Neural cell (in vitro differentiated cells): ENCODE data around the gene ZMYM1. TPM values are rescaled to one million over a fixed set of nuclear protein-coding genes. Genes with fewer than 3 reads are reported as not detected.

Experiments used
- H2AFZ ChIP-seq: fragments of 200-600, 300-800 bp; sonication (generic), shearing (Covaris generic); 2 replicates; pipeline ENCODE4 v1.6.0; 2014; ENCODE audit warnings: low read depth, mild to moderate bottlenecking, antibody characterized with exemption, low read length, moderate library complexity
- H3F3A ChIP-seq: fragments of 200-600 bp; shearing (Covaris generic); 2 replicates; pipeline ENCODE4 v1.6.1; 2016; ENCODE audit warnings: mild to moderate bottlenecking, moderate library complexity, mixed read lengths, antibody characterized with exemption, low read length; ENCODE audit not compliant: insufficient read depth, poor library complexity, severe bottlenecking
- H3K27ac ChIP-seq: fragments of 200-600, 300-800 bp; sonication (generic), shearing (Covaris generic); 2 replicates; pipeline ENCODE4 v1.5.1; 2014; ENCODE audit warnings: mild to moderate bottlenecking, low read length, moderate library complexity
- H3K27me3 ChIP-seq: fragments of 300-800, 200-600 bp; sonication (generic), shearing (Covaris generic); 2 replicates; pipeline ENCODE4 v1.6.0; 2014; ENCODE audit warnings: mild to moderate bottlenecking, low read depth, low read length, moderate library complexity; ENCODE audit not compliant: insufficient read depth
- H3K36me3 ChIP-seq: fragments of 300-800, 200-600 bp; sonication (generic), shearing (Covaris generic); 2 replicates; pipeline ENCODE4 v1.5.1; 2014; ENCODE audit warnings: mild to moderate bottlenecking, antibody characterized with exemption, low read length, moderate library complexity; ENCODE audit not compliant: insufficient read depth
- H3K4me2 ChIP-seq: fragments of 300-800, 200-600 bp; sonication (generic), shearing (Covaris generic); 2 replicates; pipeline ENCODE4 v1.6.0; 2014; ENCODE audit warnings: mild to moderate bottlenecking, low read length
- H3K4me3 ChIP-seq: fragments of 300-800, 200-600 bp; sonication (generic), shearing (Covaris generic); 2 replicates; pipeline ENCODE4 v1.5.1; 2014; ENCODE audit warnings: mild to moderate bottlenecking, low read length, moderate library complexity
- H3K79me2 ChIP-seq: fragments of 200-600 bp; shearing (Covaris generic); replicated peaks from 2 replicates; pipeline ENCODE4 v1.6.0; 2014; ENCODE audit warnings: mild to moderate bottlenecking, low read length, moderate library complexity; ENCODE audit not compliant: insufficient read depth
- H3K9ac ChIP-seq: fragments of 300-800, 200-600 bp; sonication (generic), shearing (Covaris generic); 2 replicates; pipeline ENCODE4 v1.6.1; 2016; ENCODE audit warnings: mild to moderate bottlenecking, low read length, mixed read lengths
- H3K9me2 ChIP-seq: fragments of 200-600 bp; shearing (Covaris generic); 2 replicates; pipeline ENCODE4 v1.6.1; 2016; ENCODE audit warnings: mild to moderate bottlenecking, low read length, mixed read lengths; ENCODE audit not compliant: insufficient read depth
- H3K9me3 ChIP-seq: fragments of 200-600, 300-800 bp; sonication (generic), shearing (Covaris generic); 2 replicates; pipeline ENCODE4 v1.6.1; 2016; ENCODE audit warnings: mild to moderate bottlenecking, mixed run types, low read length, moderate library complexity, mixed read lengths
- H4K20me1 ChIP-seq: fragments of 200-600 bp; shearing (Covaris generic); 2 replicates; pipeline ENCODE4 v1.6.1; 2016; ENCODE audit warnings: mild to moderate bottlenecking, mixed run types; ENCODE audit not compliant: insufficient read depth
- CTCF ChIP-seq: fragments of 450-650 bp; IDR thresholded peaks from 2 replicates; pipeline ENCODE4 v1.5.1; 2014; ENCODE audit warnings: antibody characterized with exemption, mild to moderate bottlenecking, moderate library complexity; ENCODE audit not compliant: poor library complexity, severe bottlenecking
- EP300 ChIP-seq: fragments of 450-650 bp; conservative IDR thresholded peaks from 2 replicates; pipeline ENCODE4 v1.6.1; 2014; ENCODE audit warnings: antibody characterized with exemption, mild to moderate bottlenecking, moderate library complexity; ENCODE audit not compliant: poor library complexity, severe bottlenecking
- EZH2 ChIP-seq: fragments of 200-600, 300-800 bp; shearing (Covaris generic), sonication (generic); IDR thresholded peaks from 2 replicates; pipeline ENCODE4 v1.6.1; 2014; ENCODE audit warnings: antibody characterized with exemption, low read length, borderline replicate concordance, mild to moderate bottlenecking; ENCODE audit not compliant: insufficient read depth, poor library complexity, severe bottlenecking
- MXI1 ChIP-seq: fragments of 450-650 bp; conservative IDR thresholded peaks from 2 replicates; pipeline ENCODE4 v1.6.1; 2014; ENCODE audit warnings: antibody characterized with exemption, mild to moderate bottlenecking; ENCODE audit not compliant: poor library complexity, severe bottlenecking
- POLR2AphosphoS5 ChIP-seq: IDR thresholded peaks from 2 replicates; pipeline ENCODE4 v1.6.1; 2012
- RAD21 ChIP-seq: fragments of 450-650 bp; conservative IDR thresholded peaks from 2 replicates; pipeline ENCODE4 v1.6.1; 2014; ENCODE audit warnings: antibody characterized with exemption, mild to moderate bottlenecking, moderate library complexity
- SMC3 ChIP-seq: fragments of 450-650 bp; conservative IDR thresholded peaks from 2 replicates; pipeline ENCODE4 v1.6.1; 2014; ENCODE audit warnings: antibody characterized with exemption, mild to moderate bottlenecking, moderate library complexity; ENCODE audit not compliant: poor library complexity
- polyA plus RNA-seq: library from polyadenylated mRNA; depleted of rRNA; stranded (reverse); fragments of >200 nt; gene quantifications from 2 replicates; pipeline ENCODE4 v1.2.3, GENCODE V29; 2014
- TF ChIP-seq, protein P1 (sequence below): IDR thresholded peaks from 2 replicates; pipeline ENCODE4 v1.6.1; 2012; ENCODE audit warnings: borderline replicate concordance

Gene ZMYM1
- polyA plus RNA-seq, 1 donor from 2014 or later, result 14.1 TPM

- no peaks in the 10 kb centered on the region for H3K27me3 ChIP-seq
- H3F3A ChIP-seq, result no peaks in the 10 kb centered on the region
- no peak for TF ChIP-seq EP300
- TF ChIP-seq, protein P1, sequence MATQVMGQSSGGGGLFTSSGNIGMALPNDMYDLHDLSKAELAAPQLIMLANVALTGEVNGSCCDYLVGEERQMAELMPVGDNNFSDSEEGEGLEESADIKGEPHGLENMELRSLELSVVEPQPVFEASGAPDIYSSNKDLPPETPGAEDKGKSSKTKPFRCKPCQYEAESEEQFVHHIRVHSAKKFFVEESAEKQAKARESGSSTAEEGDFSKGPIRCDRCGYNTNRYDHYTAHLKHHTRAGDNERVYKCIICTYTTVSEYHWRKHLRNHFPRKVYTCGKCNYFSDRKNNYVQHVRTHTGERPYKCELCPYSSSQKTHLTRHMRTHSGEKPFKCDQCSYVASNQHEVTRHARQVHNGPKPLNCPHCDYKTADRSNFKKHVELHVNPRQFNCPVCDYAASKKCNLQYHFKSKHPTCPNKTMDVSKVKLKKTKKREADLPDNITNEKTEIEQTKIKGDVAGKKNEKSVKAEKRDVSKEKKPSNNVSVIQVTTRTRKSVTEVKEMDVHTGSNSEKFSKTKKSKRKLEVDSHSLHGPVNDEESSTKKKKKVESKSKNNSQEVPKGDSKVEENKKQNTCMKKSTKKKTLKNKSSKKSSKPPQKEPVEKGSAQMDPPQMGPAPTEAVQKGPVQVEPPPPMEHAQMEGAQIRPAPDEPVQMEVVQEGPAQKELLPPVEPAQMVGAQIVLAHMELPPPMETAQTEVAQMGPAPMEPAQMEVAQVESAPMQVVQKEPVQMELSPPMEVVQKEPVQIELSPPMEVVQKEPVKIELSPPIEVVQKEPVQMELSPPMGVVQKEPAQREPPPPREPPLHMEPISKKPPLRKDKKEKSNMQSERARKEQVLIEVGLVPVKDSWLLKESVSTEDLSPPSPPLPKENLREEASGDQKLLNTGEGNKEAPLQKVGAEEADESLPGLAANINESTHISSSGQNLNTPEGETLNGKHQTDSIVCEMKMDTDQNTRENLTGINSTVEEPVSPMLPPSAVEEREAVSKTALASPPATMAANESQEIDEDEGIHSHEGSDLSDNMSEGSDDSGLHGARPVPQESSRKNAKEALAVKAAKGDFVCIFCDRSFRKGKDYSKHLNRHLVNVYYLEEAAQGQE, result no peak
- TF ChIP-seq SMC3, result no peak
- TF ChIP-seq MXI1, result no peak
Measured at GRCh38 chr1:35111106-35111505, 31.9 kb downstream of the ZMYM1 start.

GRCh38 chr1:35112668-35113067, 33.5 kb downstream of the ZMYM1 start:
- no peak overlapping the region for H3K4me3 ChIP-seq
- H2AFZ ChIP-seq, result no peak overlapping the region
- H3K4me2 ChIP-seq, result no peak overlapping the region
- H4K20me1 ChIP-seq, result no peaks in the 10 kb centered on the region
- no peaks in the 10 kb centered on the region for H3K9me3 ChIP-seq
- no peak overlapping the region for H3K27ac ChIP-seq
- no peaks in the 10 kb centered on the region for H3F3A ChIP-seq
- H3K9ac ChIP-seq, result no peak overlapping the region
- TF ChIP-seq RAD21 (peak; percentile 14), SMC3 (no peak)
- no peaks in the 10 kb centered on the region for H3K79me2 ChIP-seq
- no peaks in the 10 kb centered on the region for H3K27me3 ChIP-seq
- no peaks in the 10 kb centered on the region for H3K9me2 ChIP-seq
- H3K36me3 ChIP-seq, result no peaks in the 10 kb centered on the region

More at GRCh38 chr1:35111106-35111505, 31.9 kb downstream of the ZMYM1 start:
- H3K9me3 ChIP-seq, result no peaks in the 10 kb centered on the region
- H3K36me3 ChIP-seq, result no peaks in the 10 kb centered on the region
- no peak overlapping the region for H3K27ac ChIP-seq
- H3K4me3 ChIP-seq, result no peak overlapping the region
- H3K9ac ChIP-seq, result no peak overlapping the region
- H2AFZ ChIP-seq, result no peak overlapping the region
- no peaks in the 10 kb centered on the region for H3K79me2 ChIP-seq
- H3K4me2 ChIP-seq, result no peak overlapping the region
- no peaks in the 10 kb centered on the region for H3K9me2 ChIP-seq
- H4K20me1 ChIP-seq, result no peaks in the 10 kb centered on the region

- Histone ChIP-seq H3K9me2 (no peaks in the 10 kb centered on the region), H3K27me3 (no peaks in the 10 kb centered on the region), H3K4me3 (no peak overlapping the region), H3K36me3 (no peaks in the 10 kb centered on the region), H3K9me3 (no peaks in the 10 kb centered on the region), H2AFZ (no peak overlapping the region), H3K9ac (no peak overlapping the region), H3K79me2 (no peaks in the 10 kb centered on the region), H3K27ac (no peak overlapping the region), H3F3A (no peaks in the 10 kb centered on the region), H3K4me2 (no peak overlapping the region), H4K20me1 (no peaks in the 10 kb centered on the region)
- TF ChIP-seq EP300 (no peak), CTCF (no peak), POLR2AphosphoS5 (no peak), EZH2 (no peak), MXI1 (no peak), RAD21 (no peak)
Measured at GRCh38 chr1:35115459-35116383, 36.5 kb downstream of the ZMYM1 start.
